Nucleus accumbens (tissue), 56 donors: ENCODE results near the gene C1orf74.
A peak's percentile ranks its signal among the peaks of the same experiment; 100 is the strongest.

ENCODE experiments used
- DNase-seq, 56 donors: peaks; one replicate each; lab custom pipeline; 2025; lab: John Stamatoyannopoulos, UW

Gene C1orf74

DNA sequence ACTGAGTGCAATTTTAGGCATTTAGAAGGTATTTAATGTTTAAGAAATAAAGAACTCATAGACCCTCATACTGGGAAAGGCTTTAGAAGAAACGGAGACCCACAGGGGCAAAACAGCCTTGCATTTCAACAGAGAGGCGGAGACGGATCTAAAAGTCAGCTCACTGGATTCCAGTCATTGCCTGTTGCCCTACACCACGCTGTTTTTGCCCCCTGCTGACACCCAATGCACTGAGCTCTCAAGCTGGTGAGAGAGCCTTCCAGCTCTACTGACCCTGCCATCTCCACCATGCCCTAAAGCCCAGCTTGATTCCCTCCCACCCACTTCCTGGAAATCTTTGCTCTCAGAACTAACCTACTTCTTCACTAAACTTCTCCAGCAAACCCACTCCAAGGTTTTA is 35.7 kb downstream of the C1orf74 start:
- no peak for DNase-seq

DNA sequence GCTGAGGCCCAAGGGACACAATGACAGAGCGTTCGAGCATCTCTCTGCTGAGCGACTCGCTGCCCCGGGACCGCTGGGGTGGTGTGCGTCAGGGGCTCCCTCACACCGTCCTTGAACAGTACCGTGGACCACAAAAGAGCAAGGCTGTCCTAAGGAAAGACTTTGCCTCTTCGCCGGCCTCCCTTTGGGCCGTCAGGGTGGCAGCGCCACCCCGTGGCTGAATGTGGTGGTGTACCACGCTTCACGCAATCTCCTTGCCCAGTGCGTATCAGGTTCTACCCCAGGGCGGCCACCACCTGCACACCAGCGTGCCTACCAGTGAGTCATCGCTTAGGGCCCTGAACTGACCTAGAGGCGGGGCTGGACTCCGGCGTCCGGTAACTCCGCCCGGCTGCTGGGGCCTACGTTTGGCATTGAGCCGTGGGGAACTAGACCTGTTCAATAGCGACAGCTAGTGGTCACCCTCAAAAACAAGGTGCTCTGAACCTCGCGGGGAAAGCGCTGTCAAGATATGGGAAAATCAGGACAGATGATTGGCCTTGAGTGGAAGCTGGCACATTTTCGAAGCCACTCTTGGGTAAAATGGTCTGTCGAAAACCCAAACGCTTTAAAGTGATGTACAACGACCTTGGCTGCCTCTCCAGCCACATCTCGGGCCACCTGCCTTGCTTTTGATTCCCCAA is 36.6 kb downstream of the C1orf74 start:
- peak in 54 of 56 donors; percentile 29 to 92 (median 72) for DNase-seq

- no peak for DNase-seq
Observed at GRCh38 chr1:209746451-209747165, 37.8 kb downstream of the C1orf74 start.

GRCh38 chr1:209743145-209743482 is 41.2 kb downstream of the C1orf74 start:
- DNase-seq, result peak in 13 of 56 donors; percentile 3 to 58 (median 15)

DNA sequence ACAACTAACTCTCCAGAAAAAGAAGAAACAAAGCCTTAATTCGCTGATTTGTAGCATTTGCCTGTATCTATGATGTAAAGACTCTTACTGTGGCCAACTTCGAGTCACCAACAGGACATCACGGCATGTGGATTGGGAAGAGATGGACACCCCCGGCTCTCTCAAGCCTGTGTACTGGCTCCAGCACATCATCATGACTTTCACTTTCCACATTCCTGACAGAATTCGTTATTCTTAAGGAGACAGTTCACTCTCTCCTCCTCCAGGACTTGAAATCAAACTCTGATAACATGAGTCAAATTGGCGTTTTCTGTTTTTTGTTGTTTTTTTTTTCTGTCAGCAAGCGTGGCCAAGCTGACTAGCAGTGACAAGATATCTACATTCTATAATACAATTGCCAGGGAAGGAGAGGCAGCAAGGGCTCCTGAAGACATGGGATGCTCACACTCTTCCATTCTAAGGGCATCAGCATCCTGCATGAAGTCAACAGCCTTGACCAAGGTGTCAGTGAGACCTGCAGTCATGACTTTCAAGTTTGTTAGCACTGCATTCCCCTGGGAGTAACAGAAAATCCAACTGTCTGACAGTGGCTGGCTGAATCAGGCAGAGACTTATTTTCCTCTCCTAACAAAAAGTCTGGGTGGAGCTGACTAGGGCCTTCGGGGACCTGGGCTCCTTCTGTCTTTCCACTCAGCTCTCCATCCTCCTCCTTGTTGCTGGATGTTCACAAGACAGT is 41.8 kb downstream of the C1orf74 start:
- DNase-seq, result no peak

DNA sequence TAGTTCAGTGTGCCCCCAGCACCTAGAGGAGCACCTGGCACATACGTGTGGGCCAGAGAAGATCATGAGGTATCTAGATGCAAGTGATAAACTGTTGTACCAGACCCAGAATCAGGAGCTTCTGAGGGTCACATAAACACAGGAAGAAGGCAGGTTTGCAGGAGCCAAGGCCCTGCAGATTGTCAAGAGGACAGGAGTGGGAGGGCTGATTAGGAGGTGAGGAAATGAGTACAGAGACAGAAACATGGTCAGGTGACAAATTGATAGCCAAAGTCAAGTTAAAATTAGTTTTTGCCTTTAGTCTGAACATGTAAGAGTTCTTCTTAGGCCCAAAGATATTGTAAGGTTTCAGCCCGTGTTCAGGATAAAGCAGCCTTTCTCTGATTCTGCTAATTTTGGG is 42.5 kb downstream of the C1orf74 start:
- DNase-seq, result no peak

DNA sequence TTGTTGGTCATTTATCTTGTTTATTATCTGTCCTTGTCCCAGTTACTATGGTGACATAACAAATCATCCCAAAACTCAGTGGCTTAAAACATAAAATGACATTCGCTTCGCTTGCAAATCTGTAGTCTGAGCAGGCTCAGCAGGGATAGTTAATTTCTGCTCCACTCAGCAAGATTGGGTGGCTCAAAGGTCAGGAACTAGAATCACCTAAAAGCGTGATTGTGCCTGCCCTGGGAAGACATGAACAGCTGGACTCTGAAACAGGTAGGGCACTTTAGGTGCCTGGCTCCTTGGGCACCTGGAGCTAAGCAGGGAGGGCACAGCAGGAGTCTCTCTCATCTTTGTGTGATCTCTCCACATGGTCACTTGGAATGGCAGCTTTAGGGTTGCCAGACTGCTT is 43.2 kb downstream of the C1orf74 start:
- DNase-seq, result no peak

DNA sequence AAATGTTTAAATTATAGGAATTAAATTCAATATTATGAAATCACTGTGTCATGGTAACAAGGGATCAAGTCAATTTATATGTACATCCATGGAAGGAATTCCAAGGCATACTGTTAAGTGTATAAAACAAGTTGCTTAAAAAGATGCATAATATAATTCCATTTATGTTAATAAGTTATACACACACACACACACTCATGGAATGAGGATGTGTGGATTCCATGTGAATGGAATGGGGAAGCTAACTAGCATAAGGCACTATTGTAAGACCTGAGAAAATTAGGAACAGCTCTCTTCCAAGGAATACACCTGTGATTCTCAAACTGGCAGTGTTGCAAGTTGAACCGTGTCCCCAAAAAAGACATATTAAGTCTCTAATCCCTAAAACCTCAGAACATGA is 46.1 kb downstream of the C1orf74 start:
- no peak for DNase-seq

DNA sequence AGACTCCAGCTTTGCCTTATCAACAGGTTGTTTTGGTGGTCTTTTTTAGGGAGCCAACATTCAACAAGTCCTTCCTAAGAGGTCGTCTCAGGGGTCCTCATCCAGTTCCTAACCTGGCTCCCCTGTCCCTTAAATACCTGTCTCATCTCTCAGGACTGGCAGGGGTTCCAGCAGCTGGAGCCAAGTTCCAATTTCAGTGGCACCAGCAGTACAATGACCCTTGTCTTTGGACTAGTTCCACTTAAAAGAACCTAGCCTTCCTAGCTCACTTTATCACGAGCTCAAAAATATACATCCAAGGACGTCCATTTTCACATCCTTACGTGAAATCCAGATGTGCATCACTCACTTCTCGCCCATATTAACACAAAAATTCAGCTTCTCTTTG is 47.2 kb downstream of the C1orf74 start:
- DNase-seq, result no peak

DNA sequence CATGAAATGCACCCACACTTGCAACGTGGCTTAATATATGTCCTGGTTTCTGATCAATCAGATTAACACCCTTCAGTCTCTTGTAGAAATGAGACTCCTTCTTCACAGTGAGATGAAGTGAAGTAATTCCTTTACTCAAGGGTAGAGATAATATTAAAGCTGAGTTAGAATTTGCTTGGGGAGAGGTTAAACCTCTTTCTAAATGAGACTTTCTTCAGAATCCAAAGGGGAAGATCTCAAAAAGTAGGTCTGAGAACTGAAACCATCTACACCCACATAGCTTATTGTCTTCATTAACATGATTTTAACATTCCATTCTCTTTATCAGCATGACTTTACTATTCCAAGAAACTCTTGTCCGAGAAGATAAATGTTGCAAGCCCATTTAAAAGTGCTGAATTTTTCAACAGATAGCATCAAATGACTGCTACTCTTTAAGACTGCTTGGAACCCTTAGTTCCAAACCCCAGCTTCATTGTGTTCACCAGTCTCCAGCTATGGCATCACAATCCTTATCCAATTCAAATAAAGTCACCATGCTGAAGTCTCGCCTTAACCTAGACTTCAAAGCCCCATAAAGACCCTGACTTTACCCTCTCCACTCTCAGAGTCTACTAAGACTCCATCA is 47.8 kb downstream of the C1orf74 start:
- no peak for DNase-seq

DNA sequence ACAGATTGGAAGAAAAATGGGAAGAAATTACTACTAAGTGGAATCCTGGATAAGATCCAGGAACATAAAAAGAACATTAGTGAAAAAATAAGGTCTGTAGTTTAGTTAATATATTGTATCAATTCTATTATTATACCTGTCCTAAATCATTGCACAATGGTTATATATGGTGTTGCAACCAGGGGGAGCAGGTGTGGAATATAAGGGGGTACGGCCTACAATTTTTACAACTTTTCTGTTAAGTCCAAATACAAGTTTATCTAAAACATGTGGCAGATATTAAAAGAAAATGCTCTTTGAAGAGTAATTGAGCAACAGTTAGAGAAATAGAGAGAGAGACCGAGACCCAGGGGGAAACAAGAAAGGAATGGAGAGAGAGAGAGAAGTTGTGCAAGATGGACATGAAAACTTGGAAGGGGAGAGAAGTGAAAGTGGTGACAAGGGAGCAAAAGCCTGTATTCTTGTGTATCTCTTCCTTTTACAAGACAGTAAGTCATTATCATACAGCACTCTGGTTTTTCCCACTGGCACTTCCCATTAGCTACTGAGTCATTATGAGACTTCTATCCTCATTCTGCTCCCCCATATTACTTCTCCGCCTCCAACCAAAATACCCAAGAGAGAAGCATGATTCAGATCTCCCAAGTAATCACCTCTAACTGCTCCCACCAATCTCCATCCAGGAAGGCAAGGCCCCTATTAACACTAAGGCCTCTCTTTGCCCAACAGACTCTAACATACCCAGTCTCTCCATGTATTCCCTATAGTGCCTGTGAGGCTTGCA is 50.8 kb downstream of the C1orf74 start:
- DNase-seq, result no peak

- DNase-seq, result no peak
Observed at GRCh38 chr1:209732725-209733124, 51.6 kb downstream of the C1orf74 start.

DNA sequence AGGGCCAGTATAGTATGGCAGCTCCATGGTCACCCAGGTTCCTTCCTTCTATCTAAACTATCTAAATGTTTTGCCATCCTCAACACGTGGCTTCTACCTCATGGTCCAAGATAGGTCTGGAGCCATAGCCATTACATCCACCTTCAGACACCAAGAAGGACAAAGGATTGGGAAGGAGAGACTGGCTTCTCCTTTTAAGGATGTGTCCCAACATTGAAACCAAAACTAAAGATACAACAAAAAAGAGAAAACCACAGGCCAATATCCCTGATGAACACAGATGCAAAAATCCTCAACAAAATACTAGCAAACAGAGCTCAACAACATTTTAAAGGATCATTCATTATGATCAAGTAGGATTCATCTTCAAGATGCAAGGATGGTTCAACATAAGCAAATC is 54.9 kb downstream of the C1orf74 start:
- DNase-seq, result no peak
